BLaER1 treated with 17β-estradiol and CSF1 and Interleukin-3, amounts not matched to agents 10 nM and 100 nM (cell line): Measurements from ENCODE around the gene DZIP3.

Experiments
- H3K27ac ChIP-seq, 11 experiments: shearing (Covaris generic); formaldehyde crosslinking; 2 replicates each; pipeline ENCODE4 v1.8.1; 2022
- H3K27me3 ChIP-seq, 11 experiments: shearing (Covaris generic); formaldehyde crosslinking; 2 replicates each; pipeline ENCODE4 v1.8.1; 2022
- H3K36me3 ChIP-seq, 11 experiments: shearing (Covaris generic); formaldehyde crosslinking; 2 replicates each; pipeline ENCODE4 v1.8.1; 2022
- H3K4me1 ChIP-seq, 10 experiments: shearing (Covaris generic); formaldehyde crosslinking; 2 replicates each; pipeline ENCODE4 v1.8.1; 2022
- H3K4me2 ChIP-seq, 11 experiments: shearing (Covaris generic); formaldehyde crosslinking; 2 replicates each; pipeline ENCODE4 v1.8.1; 2022
- H3K4me3 ChIP-seq, 10 experiments: shearing (Covaris generic); formaldehyde crosslinking; 2 replicates each; pipeline ENCODE4 v1.8.1; 2022
- H3K9ac ChIP-seq, 11 experiments: shearing (Covaris generic); formaldehyde crosslinking; 2 replicates each; pipeline ENCODE4 v1.8.1; 2022
- H3K9me3 ChIP-seq, 11 experiments: shearing (Covaris generic); formaldehyde crosslinking; replicated peaks in 1 of 11; 2 replicates each; pipeline ENCODE4 v1.8.1; 2022
- H4K20me1 ChIP-seq, 11 experiments: shearing (Covaris generic); formaldehyde crosslinking; 2 replicates each; pipeline ENCODE4 v1.8.1; 2022
- Cebpa-rat ChIP-seq, 11 experiments: shearing (Covaris generic); IDR thresholded peaks; 2 replicates each; pipeline ENCODE4 v1.8.1; 2022

DZIP3 gene, protein sequence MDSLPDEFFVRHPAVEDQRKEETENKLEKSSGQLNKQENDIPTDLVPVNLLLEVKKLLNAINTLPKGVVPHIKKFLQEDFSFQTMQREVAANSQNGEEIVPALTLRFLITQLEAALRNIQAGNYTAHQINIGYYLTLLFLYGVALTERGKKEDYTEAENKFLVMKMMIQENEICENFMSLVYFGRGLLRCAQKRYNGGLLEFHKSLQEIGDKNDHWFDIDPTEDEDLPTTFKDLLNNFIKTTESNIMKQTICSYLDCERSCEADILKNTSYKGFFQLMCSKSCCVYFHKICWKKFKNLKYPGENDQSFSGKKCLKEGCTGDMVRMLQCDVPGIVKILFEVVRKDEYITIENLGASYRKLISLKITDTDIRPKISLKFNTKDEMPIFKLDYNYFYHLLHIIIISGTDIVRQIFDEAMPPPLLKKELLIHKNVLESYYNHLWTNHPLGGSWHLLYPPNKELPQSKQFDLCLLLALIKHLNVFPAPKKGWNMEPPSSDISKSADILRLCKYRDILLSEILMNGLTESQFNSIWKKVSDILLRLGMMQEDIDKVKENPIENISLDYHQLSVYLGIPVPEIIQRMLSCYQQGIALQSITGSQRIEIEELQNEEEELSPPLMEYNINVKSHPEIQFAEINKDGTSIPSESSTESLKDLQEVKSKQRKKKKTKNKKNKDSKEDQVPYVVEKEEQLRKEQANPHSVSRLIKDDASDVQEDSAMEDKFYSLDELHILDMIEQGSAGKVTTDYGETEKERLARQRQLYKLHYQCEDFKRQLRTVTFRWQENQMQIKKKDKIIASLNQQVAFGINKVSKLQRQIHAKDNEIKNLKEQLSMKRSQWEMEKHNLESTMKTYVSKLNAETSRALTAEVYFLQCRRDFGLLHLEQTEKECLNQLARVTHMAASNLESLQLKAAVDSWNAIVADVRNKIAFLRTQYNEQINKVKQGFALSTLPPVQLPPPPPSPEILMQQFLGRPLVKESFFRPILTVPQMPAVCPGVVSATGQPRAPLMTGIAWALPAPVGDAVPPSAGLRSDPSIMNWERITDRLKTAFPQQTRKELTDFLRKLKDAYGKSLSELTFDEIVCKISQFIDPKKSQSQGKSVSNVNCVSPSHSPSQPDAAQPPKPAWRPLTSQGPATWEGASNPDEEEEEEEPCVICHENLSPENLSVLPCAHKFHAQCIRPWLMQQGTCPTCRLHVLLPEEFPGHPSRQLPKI

DNA sequence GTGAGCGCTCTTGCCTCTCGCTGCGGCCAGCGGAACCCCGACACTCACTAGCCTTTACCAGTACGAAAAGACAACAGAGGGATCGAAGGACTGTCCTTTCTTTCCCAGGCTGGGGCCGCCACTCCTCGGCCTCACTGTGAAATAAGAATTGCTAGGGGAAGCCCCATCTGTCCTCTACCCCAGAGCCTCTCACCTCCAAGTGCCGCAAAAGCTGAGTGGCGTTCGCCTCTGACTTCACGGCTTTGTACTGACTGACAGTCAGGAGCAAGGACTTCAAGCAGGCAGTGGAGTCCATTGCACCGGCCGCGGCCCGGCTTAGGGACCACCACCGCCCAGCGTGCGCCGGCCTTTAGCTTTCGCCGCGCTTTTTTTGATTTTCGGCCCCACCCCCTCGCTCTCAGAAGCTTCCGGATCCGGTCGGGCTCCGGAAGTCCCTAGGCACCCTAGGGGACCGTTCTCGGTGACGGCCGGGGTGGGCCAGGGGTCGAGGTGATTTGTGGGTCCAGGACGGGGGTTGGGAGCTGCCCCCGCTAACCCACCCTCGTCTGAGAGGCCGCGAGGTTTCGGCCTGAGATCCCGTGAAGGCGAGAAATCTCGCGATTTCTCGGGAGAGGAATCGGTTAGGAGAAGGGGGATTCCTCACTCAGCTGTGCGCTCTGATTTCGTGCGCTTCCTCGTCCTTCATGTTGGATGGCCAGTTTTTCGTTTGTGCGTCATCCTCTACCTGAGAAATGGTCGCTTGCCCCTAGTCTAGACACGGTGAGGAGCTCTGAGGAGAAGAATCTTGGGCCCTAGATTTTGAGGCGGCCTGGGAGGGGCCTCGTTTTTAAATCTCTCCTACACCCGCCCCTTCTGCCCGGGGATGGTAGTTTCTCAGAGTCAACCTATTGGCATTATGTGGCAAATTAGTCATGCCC is at the start of gene DZIP3, which contains the start of gene CIP2A:
DZIP3 (plus strand) TSS at position 642 of the 917 bp plus-strand sequence. CDS start 15,685 bp downstream, outside the sequence.
CIP2A (minus strand) TSS at position 358 of the 917 bp plus-strand sequence; CDS start at position 295, 63 bp downstream.
- peak within 1 kb of the TSS; percentile 74 to 92 (median 85) for H3K4me2 ChIP-seq
- peaks cover 0 to 27% (median 10%) of the 10 kb centered on the region in 11 experiments; a peak in 9 of 22 replicates for H4K20me1 ChIP-seq
- no peaks in the 10 kb centered on the region for H3K27me3 ChIP-seq
- H3K4me1 ChIP-seq: peaks cover 25 to 40% (median 31%) of the 10 kb centered on the region in 10 experiments
- no peak for TF ChIP-seq Cebpa-rat (IDR thresholded peaks at IDR 0.05)
- no peaks in the 10 kb centered on the region for H3K9me3 ChIP-seq
- peaks cover under 1 to 30% (median 13%) of the 10 kb centered on the region in 11 experiments; a peak in 18 of 22 replicates for H3K36me3 ChIP-seq
- peak within 1 kb of the TSS; percentile 91 to 97 (median 94) for H3K9ac ChIP-seq
- peak within 1 kb of the TSS; percentile 90 to 97 (median 95) for H3K27ac ChIP-seq
- peak within 1 kb of the TSS; percentile 70 to 90 (median 84) for H3K4me3 ChIP-seq

DNA sequence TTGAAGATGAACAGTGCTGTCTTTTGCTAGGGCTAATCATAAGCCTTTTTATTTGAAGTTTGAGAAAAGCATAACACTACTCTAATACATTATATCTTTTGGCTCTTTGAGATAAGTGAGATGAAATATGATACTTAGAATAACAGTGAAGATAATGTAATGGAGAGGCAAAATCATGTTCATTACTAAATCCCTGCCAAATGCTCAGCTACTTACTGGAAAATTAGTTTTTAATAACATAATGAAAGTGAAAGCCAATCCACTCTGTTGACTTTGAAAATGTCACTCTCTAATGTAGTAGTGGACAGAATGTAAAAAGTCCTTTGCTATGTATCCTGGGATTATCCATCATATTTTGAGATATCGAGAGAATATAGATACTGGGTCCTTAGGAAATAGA is 43.3 kb upstream of the DZIP3 start:
- no peaks in the 10 kb centered on the region for H3K27me3 ChIP-seq
- no peak overlapping the region for H3K4me3 ChIP-seq
- H3K9me3 ChIP-seq: peaks cover 0 to 10% (median 0%) of the 10 kb centered on the region in 11 experiments; a peak in 7 of 22 replicates
- no peak for TF ChIP-seq Cebpa-rat (IDR thresholded peaks at IDR 0.05)
- H3K36me3 ChIP-seq: peaks cover 12 to 82% (median 49%) of the 10 kb centered on the region in 11 experiments
- H3K4me1 ChIP-seq: no peaks in the 10 kb centered on the region
- no peak overlapping the region for H3K4me2 ChIP-seq
- no peak overlapping the region for H3K9ac ChIP-seq
- no peak overlapping the region for H3K27ac ChIP-seq
- H4K20me1 ChIP-seq: no peaks in the 10 kb centered on the region

DNA sequence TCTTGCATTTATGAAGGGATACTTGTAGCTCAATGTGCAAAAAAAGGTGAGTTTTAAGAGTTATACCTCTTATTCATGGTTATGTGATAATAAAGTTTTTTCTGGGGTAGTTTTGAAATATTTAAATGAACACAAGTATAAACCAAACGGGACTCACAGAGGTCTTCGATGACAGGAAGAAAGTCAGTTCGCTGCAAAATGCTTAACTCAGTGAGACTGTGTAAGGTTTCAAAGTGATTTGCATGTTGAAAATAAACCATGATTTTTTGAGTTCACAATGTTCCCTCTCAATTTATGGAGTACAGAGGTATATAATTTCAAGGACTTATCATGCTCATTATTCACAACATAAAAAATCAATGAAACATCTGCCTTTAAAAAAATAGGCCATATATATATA is 42.8 kb upstream of the DZIP3 start:
- H4K20me1 ChIP-seq: no peaks in the 10 kb centered on the region
- no peak overlapping the region for H3K27ac ChIP-seq
- no peaks in the 10 kb centered on the region for H3K27me3 ChIP-seq
- H3K9ac ChIP-seq: no peak overlapping the region
- no peak overlapping the region for H3K4me2 ChIP-seq
- no peaks in the 10 kb centered on the region for H3K4me1 ChIP-seq
- peaks cover 0 to 10% (median 0%) of the 10 kb centered on the region in 11 experiments; a peak in 7 of 22 replicates for H3K9me3 ChIP-seq
- H3K4me3 ChIP-seq: no peak overlapping the region
- TF ChIP-seq Cebpa-rat (IDR thresholded peaks at IDR 0.05): no peak
- H3K36me3 ChIP-seq: peaks cover 12 to 87% (median 52%) of the 10 kb centered on the region in 11 experiments

DNA sequence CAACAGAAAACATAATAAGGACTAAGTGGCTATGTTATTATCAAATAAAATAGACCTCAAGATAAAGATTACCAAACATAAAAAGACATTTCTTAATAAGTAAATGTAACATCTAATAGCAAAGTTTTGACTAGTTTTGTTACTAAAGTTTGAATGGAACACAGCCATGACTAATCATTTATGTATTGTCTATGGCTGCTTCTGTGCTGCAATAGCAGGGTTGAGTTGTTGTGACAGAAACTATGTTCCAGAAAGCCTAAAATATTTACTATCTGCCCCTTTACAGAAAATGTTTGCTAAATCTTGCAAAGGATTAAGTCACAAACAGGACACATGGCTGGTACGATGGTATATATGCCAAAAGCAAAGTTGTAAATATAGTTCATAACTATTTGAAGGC is 41.2 kb upstream of the DZIP3 start:
- Histone ChIP-seq H4K20me1 (no peaks in the 10 kb centered on the region), H3K9ac (no peak overlapping the region), H3K4me3 (no peak overlapping the region), H3K4me2 (no peak overlapping the region), H3K27me3 (no peaks in the 10 kb centered on the region), H3K9me3 (peaks cover 0 to 7% (median 0%) of the 10 kb centered on the region in 11 experiments; a peak in 7 of 22 replicates), H3K4me1 (no peaks in the 10 kb centered on the region), H3K36me3 (peaks cover 11 to 88% (median 57%) of the 10 kb centered on the region in 11 experiments), H3K27ac (no peak overlapping the region)
- no peak for TF ChIP-seq Cebpa-rat (IDR thresholded peaks at IDR 0.05)

DNA sequence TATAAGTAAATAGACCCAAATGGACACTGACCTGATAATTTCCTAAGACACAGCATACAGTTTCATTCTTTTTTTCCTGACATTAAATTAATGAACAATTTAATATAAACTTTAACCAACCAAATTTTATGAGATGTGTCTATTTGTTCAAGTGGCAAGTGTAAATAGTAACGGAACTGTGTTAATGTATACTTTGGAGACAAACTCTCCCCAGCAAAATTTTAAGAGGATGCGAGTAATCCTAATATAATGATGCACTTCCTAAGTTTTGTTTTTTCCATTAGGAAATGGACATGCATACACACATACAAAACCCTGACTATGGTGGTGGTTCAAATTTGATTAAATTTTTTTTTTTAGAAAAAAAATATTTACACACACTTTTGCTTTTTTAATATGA is 40.6 kb upstream of the DZIP3 start:
- peaks cover 5 to 88% (median 57%) of the 10 kb centered on the region in 11 experiments for H3K36me3 ChIP-seq
- 0 out of 22 replicates have a peak, but pooled peaks cover 0 to 2% (median 0%) of the 10 kb centered on the region in 11 experiments for H3K9me3 ChIP-seq
- H4K20me1 ChIP-seq: no peaks in the 10 kb centered on the region
- no peaks in the 10 kb centered on the region for H3K27me3 ChIP-seq
- no peak overlapping the region for H3K4me3 ChIP-seq
- H3K4me2 ChIP-seq: no peak overlapping the region
- H3K9ac ChIP-seq: no peak overlapping the region
- no peak for TF ChIP-seq Cebpa-rat (IDR thresholded peaks at IDR 0.05)
- H3K4me1 ChIP-seq: no peaks in the 10 kb centered on the region
- no peak overlapping the region for H3K27ac ChIP-seq

DNA sequence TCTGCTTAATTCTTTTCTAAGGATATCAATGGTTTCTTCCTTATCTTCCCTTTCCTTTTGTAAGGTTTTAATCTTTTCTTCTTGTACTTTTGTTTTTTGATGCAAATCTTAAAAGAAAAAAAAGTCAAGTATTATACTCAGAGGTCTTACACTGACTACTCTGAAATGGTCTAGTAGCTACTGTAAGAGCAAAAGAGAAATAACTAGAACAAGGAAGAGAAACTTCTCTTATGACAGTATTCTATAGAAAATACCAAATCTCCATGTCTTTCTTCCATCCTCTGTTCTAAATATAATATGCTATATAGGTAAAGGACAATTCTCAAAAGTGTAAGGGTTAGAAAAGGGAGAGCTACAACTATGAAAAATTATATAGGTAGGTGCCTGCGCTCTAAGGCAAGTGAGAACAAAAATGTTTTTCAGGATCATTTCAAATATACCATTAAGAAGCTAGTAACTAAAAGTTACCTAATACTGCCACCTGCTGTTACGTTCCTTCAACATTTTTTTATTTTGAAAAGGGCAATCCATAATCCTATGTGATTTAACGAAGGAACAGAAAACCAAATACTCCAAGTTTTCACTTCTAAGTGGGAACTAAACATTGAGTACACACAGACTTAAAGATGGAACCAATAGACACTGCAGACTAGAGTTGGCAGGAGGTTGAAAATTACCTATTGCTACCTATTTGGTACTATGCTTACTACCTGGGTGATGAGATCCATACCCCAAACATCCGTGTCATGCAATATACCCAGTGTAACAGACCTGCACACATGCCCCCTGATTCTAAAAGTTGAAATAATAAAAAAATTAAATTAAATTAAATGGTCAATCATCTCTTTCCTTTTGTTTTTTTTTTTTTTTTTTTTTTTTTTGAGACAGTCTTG is 37.0 kb upstream of the DZIP3 start:
- H3K9ac ChIP-seq: no peak overlapping the region; a peak in 1 of 22 replicates
- no peaks in the 10 kb centered on the region for H3K9me3 ChIP-seq
- H3K4me1 ChIP-seq: no peaks in the 10 kb centered on the region
- no peak for TF ChIP-seq Cebpa-rat (IDR thresholded peaks at IDR 0.05)
- H3K4me3 ChIP-seq: no peak overlapping the region
- no peaks in the 10 kb centered on the region for H4K20me1 ChIP-seq
- no peak overlapping the region for H3K4me2 ChIP-seq
- H3K27ac ChIP-seq: no peak overlapping the region
- H3K27me3 ChIP-seq: no peaks in the 10 kb centered on the region
- peaks cover 4 to 89% (median 71%) of the 10 kb centered on the region in 11 experiments; a peak in 19 of 22 replicates for H3K36me3 ChIP-seq

DNA sequence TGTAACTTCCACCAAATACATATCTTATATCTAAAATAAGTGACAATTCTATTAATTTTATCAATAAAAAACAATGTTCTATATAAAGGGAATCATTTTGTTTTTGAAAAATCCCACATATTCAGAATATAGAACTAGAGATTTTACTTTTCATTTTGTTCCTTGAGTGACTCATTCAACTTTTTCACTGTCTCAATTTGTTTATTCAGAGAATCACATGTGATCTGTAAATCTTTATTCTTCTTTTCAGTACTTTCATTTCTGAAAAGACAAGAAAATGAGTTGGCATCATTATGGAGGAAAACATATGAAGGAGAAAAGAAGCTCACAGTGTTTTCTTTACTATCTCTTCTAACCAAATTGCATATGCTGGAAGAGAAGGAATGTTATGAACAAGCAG is 35.3 kb upstream of the DZIP3 start:
- H3K27me3 ChIP-seq: no peaks in the 10 kb centered on the region
- no peaks in the 10 kb centered on the region for H4K20me1 ChIP-seq
- no peaks in the 10 kb centered on the region for H3K9me3 ChIP-seq
- no peak overlapping the region for H3K4me3 ChIP-seq
- peak overlapping the region in 1 of 11 experiments; percentile 29; a peak in 1 of 22 replicates for H3K9ac ChIP-seq
- H3K4me2 ChIP-seq: no peak overlapping the region
- no peak overlapping the region for H3K27ac ChIP-seq
- TF ChIP-seq Cebpa-rat (IDR thresholded peaks at IDR 0.05): no peak
- no peaks in the 10 kb centered on the region for H3K4me1 ChIP-seq
- peaks cover 4 to 89% (median 79%) of the 10 kb centered on the region in 11 experiments; a peak in 20 of 22 replicates for H3K36me3 ChIP-seq
